GM18520 (cell line): ENCODE data around the gene DTHD1.
A peak's percentile ranks its signal among the peaks of the same experiment; 100 is the strongest.

Experiments used
- ATAC-seq: cut with Tn5 transposase; IDR thresholded peaks from one replicate; pipeline ENCODE4 v1.9.1; 2021; ENCODE audit not compliant: unreplicated experiment

The DTHD1 gene

DNA sequence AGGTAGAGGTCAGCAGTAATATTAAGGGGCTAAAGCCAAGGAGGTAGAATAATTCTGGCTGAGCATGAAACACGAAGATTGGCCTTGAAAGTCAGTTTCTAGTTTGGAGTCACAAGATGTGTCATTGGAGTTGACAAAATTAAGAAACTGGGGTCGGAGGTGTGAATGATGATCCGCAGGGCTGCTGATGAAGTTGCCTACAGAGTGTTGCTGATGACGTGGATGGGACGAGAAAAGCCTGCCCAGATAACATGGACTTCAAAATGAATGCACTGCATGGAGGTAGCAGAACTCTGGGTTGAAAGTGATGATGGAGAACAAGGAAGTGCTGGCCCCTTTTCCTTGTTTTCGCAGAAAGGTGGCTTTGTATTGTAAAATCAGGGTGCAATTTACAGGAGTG lies 60.5 kb downstream of the DTHD1 start:
- no peak for ATAC-seq

DNA sequence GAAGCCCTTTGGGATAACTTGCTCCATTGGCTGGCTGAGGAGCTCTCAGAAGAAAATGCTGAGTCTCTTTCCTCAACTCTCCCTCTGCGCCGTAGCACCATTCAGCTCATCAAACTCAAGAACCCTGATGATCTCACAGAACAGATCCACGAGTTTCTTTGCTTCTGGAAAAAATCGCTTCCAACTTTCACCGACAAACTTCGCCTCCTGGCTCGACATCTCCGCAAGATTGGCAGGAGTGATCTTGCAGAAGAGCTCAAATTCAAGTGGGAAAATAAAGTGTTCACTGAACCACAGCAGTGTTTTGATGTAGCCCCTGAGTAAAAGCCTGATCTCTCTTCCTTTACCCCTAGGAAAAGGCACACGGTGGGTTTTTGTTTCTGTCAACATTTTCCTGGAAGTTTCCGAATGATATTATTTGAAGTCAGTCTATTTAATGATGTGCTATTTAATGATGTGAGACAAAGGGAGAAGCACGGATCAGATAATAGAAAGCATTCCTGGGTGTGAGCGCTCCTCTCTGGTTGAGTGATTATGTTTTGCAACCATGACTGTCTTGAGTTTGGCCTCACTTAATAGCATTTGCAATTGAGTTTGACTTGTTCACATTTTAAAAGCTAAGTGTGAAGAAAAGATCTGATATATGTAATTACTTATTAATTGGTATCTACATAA lies 62.2 kb downstream of the DTHD1 start:
- no peak for ATAC-seq

DNA sequence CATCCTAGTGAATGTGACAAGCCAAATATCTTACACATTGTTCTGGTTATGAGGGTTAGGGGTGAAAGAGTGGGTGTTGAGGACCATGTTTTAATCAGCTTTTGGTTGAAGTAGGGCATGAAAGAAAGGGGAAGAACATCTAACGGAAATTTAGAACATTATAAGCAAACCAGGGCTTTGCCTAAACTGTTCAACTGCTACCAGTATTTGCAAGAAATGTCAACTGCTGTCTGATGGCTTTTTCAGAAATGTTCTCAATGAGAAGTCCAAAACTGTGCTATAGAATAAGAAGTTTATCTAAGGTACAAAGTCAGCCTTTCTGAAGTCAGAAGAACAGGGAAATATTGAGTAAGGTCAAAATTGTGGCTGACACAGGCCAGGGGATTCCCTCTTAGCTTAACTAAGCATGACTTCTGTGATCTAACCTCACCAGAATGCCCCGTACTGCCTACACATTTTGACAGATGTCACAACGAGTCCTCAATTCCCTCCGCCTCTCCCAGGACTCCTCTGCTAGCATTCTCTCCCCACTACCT lies 67.1 kb downstream of the DTHD1 start:
- ATAC-seq, result peak; percentile 86

DNA sequence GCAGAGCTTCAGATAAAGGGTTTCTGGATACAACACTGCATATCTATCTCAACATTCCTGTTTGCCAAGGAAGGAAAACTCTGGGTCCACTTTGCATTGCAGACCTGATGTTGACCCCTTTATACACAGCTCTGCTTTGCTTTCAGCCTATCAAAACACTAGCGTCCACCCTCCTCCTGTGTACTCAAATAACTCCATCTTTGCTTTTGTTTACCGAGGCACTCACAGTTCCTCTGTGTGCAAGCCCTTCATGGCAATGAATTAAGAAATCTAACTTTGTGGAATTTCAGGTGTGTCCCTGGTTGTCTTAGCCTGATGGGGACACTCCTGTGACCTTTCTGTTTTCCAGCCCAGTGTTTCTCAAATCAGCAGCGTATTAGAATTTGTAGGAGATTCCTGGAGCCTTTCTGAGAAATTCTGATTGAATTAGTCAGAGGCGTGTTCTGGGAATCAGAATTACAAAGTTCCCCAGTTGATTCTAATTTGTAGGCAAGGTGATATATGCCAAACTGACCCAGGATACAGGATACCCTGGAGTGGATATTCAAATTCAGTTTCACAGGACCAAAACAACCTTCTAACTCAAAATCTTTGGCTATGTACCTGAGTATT lies 68.6 kb downstream of the DTHD1 start:
- no peak for ATAC-seq

DNA sequence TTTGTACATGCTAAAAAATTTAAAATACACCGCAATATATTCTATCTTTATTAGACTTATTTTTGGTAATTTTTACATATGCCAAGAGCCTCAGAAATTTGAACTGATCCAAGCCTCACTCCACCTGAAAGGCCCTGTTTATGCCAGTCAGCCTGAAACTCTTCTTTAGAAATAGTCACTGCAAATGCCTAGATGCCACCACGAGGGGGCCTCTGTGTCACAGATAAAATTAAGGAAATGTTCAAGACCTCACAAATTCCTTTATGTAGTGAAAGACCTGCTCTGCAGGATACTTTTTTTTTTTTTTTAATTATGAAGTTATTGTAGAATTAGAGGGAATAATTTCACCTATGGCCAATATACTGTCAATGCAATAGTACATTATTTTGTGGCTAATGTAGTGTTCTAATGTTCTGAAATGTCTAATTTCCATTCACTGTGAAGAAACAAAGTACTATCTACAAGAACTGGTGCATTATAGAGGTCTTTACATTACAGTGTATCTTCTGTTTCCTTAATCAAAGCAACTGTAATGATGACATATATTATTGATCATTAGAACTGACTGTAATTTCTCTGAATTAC lies 69.8 kb downstream of the DTHD1 start:
- peak; percentile 49 for ATAC-seq

DNA sequence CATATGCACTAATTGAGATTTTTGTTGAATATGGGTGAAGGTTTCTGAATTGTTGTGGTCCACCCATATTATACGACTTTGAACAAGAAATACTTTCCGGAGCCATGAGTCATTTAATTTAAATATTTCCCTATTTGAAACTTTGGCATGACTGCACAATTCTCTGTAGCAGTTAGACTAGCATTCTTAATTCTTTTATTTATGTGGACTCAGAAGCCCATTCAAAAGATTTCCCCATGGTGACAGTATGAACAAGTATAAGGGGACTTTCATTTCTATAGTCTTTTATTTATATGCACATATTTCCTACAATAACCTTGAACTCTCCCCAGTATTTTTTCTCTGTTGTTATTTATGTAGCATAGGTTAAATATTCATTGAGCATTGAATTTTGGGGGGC lies 72.6 kb downstream of the DTHD1 start:
- ATAC-seq, result no peak

DNA sequence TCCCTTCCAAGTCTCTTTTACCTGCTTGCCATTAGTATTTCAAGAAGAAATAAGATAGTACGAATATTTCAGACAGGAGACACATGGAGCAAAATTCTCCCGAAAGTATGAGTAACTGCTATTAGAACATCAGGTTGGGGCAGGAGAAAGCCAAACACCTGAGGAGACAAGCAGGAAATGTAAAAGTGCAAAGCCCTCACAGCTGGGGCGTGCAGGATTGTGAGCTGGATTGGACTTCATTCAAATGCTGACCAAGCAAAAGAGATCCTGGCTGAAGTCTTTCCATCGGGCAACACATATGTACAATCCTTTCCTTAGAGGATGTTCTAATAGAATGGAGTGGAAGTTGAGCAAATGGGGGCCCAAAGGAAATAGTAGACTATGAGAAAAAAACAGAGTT lies 76.8 kb downstream of the DTHD1 start:
- no peak for ATAC-seq

DNA sequence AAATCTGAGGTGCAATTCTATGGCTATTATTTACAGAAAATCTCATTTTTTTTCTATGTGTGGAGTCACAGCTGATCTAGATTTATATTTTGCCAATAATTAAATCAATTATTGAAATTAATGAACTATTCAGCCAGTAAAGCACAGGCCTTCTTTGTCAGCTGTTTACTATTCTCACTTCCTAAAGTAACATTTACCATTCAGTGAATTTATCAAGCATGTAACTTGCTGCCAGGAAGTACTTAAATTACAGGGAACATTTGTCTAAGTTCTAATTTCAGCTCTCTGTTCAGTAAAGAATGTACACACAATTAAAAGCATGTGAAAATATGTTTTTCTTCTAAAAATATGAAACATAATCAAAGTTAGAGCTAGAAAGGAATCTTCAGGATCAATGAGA lies 79.3 kb downstream of the DTHD1 start:
- no peak for ATAC-seq

DNA sequence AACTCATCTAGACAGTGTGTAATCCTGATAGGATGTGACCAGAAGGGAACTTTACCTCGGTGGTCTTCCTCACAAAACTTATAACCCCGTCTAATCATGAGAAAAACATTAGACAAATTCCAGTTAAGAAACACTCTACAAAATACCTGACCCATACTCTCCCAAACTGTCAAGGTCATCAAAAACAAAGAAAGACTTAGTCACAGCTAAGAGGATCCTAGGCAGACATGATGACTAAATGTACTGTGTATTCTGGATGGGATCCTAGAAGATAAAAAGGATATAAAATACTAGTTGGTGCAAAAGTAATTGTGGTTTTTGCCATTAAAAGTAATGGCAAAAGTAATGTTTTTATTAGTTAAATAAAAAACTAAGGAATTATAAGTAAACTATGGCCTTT lies 81.6 kb downstream of the DTHD1 start:
- no peak for ATAC-seq

DNA sequence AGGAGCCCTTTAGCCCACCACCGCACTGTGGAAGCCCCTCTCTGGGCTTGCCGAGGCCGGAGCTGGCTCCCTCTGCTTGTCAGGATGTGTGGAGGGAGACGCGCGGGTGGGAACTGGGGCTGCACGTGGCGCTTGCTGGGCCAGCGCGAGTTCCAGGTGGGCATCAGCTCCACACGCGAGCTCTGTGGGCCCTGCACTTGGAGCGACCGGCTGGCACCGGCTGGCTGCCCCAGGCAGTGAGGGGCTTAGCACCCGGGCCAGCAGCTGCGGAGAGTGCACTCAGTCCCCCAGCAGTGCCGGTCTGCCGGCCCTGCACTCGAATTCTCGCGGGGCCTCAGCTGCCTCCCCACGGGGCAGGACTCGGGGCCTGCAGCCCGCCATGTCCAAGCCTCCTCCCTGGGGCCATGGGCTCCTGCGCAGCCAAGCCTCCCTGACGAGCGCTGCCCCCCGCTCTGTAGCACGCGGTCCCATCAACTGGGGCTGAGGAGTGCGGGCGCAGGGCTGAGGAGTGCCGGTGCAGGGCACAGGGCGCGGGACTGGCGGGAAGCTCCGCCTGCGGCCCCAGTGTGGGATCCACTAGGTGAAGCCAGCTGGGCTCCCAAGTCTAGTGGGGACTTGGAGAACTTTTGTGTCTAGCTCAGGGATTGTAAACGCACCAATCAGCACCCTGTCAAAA lies 93.6 kb downstream of the DTHD1 start:
- no peak for ATAC-seq

DNA sequence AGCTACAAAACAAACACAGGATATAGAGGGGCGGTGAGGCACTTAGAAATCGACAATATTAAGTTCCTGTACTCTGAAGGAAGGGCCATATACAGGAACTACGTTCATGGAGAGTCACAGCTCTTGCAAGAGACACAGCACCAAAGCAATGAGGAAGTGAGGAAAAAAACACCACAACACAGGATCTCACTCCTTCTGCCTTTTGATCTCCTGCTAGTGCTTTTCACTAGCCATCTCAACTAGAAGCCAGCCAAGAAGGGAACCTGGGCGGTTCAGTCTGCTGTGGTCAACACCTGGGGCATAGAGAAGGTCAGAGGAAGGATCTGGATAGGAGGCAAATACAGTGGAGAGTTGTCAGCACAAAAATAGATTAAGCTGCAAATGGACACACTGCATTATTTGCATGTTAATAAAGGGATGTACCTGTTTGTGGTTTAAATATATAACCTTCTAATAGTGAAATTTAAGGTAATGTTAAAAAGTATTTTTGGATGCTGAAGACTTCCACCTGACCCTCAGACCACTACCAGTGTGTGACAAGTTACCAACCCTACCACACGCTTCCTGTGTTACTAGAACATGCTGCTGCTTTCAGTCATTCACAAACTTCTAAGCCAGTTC lies 104.6 kb downstream of the DTHD1 start:
- peak; percentile 82 for ATAC-seq

DNA sequence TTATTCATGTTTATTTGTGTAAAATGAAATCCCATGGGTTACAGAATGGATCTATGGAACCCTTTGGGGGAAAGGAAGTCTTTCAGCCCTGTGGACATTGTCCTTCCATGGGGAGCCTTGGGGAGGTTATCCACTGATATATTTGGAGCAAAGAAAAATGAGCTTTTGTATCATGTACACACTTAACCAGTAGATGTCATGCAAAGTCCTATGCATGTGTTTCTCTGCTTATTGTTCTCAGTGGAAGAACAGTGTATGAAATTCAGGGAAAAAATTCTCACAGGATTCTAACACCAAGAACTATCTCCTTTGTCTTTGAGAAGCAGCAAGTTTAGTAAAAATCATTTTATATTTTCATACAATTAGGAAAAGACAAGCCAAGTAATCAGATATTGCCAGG lies 105.3 kb downstream of the DTHD1 start:
- no peak for ATAC-seq

DNA sequence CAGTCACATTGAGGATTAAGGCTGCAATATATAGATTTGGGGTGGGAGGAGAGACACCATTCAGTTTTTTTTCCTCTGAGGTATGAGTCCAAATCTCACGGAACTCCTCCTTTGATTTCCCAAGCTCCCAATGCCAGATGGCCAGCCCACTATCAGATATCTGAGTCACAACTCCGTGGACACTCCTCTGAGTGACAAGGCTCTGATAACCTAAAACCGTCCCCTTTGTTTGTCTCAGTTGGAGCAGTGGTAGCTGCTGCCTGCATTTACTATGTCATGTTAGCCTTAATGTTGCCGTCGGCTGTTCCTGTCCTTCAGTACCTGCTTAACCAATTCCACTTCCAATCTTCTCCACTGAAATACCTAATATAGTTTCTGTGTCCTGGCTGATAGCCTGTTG lies 107.3 kb downstream of the DTHD1 start:
- no peak for ATAC-seq

DNA sequence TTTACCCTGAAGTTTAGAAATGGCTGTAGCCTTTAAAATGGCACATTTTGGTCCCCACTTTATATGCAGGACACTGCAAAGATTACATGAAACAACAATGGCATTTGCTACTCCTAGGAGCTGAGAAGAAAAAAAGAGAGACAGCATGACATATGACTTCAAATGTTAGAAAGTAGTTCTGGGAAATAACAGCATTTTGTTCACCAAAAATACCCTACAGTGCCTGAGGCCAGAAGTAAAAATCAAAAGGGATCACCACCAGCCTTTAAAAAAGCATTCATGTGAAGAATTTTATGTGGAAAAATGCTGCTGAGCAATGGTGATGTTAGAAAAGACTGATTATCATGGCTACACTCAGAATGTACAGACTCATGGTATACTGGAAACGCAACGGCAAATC lies 110.0 kb downstream of the DTHD1 start:
- ATAC-seq, result no peak

DNA sequence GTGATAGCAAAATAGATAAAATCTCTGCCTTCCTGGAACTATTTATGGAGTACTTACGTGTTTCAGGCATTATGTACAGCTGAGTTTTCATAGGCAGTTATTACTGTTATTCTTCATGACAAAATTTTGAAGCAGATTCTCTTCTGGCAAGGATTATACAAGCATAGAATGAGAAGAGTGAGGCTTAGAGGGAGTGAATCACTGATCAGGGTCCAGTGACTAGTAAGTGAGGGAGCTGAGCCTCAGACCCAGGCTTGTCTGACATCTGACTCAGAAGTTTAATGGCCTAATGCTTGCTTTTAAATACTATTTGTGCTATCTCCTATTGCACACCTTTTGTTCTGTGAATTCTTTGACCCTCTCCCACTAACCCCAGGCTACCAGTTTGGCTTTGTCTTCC lies 110.6 kb downstream of the DTHD1 start:
- no peak for ATAC-seq

DNA sequence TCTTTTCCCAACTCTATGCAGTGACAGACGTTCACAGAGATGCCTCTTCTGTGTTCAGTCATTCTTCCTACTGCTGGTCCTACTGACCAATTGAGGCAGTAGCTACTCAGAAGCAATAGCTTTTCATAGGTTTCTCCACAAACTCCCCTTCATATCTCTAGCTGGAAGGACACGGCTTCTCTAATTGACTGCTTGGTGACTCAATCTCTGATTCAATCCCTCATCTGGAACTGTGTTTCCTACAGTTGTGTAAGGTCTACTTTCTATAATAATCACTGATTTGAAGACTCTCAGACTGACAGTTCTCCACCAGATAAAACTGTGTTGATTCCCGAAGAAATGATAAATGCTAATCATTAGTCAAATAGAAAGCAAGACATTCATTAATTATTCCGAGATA lies 111.5 kb downstream of the DTHD1 start:
- no peak for ATAC-seq
